ENCODE measurements around the gene HBM.

GRCh38 chr16:140175-140857, 25.5 kb upstream of the HBM start:
- TF ChIP-seq, protein P1, sequence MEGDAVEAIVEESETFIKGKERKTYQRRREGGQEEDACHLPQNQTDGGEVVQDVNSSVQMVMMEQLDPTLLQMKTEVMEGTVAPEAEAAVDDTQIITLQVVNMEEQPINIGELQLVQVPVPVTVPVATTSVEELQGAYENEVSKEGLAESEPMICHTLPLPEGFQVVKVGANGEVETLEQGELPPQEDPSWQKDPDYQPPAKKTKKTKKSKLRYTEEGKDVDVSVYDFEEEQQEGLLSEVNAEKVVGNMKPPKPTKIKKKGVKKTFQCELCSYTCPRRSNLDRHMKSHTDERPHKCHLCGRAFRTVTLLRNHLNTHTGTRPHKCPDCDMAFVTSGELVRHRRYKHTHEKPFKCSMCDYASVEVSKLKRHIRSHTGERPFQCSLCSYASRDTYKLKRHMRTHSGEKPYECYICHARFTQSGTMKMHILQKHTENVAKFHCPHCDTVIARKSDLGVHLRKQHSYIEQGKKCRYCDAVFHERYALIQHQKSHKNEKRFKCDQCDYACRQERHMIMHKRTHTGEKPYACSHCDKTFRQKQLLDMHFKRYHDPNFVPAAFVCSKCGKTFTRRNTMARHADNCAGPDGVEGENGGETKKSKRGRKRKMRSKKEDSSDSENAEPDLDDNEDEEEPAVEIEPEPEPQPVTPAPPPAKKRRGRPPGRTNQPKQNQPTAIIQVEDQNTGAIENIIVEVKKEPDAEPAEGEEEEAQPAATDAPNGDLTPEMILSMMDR (IDR thresholded peaks at IDR 0.05), result no peak
- no peak for TF ChIP-seq RCOR1 (IDR thresholded peaks at IDR 0.05; ENCODE audit: low read length)
- no peak for TF ChIP-seq GATA2 (CRISPR knock-in tag; IDR thresholded peaks at IDR 0.05)

All from SK-N-SH (cell line).